ENCODE data around the gene ELF5.

ELF5 gene

DNA sequence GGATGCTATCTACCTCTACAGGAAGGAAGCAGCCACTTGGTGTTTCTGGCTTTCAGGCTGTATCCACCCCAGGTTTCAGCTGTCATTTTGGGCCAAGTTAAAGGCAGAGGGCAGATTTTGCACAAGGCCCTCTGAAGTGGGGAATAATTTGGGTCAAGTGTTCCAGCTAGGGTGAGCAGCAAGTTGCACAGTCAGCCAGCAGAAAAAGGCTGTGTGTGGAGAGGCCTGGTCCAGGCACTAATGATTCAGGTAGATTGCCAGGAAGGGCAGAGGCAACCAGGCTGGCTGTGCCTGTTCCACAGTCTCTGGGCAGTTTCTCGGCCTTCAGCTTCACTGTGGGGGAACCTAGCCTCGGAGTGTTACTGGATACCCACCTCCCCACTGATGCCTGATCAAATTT lies 8.6 kb upstream of the ELF5 start:
- DNase-seq (ENCODE audit: low read depth in 2 of 2), result no peak

DNA sequence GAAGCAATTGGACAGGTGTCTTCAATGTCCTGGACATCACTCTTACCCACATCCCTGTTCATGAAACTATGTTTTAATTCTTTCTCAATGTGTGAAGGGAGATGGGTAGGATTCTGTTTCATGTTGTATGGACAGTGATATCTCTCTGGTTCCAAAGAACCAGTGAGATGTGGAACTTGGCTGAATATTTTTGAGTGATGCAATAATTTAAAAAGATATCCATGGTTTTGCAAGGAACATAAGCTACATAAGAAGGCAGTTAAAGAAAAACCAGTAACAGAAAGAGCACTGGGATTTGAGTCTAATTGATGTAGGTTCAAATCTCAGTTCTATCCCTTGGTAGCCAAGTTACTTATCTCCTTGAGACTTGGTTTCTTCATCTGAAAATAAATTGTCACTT lies 7.7 kb upstream of the ELF5 start:
- no peak for DNase-seq (ENCODE audit: low read depth in 2 of 2)

DNA sequence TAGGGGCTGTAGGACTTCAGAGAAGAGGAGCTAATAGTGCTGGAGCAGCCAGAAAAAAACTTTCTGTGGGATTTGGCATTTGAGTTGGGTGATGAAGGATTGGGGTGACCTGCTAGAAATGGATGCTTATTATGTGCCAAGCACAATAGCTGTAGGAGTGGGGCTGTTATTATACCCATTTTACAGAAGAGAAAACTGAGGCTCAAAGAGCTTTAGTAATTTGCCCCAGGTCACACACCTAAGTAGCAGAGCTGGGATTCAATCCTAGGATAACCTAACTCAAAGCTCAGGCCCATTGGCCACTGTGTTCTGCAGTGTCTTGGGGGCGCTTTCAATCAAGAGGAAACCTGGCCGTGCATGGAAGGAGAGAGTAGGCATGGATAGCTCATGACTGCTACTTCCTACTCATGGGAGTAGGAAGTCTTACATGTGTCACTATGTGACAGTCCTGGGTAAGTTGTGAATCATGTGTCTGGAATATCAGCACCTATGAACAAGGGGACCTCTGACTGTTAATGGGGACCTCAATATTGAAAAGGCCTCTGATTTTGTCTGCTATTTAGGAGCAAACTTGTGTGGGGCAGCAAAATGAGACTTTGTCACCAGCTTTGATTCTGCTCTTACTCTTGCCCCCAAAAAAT lies 6.1 kb upstream of the ELF5 start:
- no peak for DNase-seq (ENCODE audit: low read depth in 2 of 2)

DNA sequence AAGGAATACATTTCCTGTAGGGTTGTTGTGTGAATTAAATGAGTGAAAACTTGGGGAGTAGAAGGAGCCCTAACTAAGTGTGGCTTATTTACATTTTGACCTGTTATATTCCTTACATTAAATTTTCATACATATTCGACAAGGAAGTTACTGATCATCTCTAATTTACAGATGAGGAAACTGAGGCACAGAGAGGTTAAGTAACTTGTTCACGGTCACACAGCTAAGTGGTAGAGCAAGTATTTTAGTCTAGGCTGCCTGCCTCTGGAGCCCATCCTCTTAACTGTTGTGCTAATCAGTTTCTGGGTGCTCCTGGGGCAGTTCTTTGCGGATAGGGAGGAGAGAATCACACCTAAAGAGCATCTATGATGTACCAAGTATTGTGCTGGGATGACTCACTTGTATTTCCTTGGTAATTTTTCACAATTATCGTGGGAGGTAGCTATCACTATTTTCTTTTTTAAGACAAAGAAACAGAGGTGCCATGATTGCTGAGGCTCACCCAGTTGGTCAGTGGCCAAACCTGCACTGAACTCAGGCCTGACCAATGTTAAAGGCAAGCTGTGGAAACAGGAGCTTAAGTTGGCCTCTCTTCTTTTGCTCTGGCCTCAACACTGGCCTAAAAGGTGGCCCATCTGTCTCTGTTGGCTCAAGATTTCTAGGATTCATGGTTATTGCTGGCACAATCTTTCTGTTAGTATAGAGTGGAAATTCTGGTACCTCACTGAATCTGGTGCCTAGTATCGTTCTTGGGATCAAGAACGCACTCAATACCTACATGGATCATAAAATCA lies 2.9 kb upstream of the ELF5 start:
- no peak for DNase-seq (ENCODE audit: low read depth in 2 of 2)

DNA sequence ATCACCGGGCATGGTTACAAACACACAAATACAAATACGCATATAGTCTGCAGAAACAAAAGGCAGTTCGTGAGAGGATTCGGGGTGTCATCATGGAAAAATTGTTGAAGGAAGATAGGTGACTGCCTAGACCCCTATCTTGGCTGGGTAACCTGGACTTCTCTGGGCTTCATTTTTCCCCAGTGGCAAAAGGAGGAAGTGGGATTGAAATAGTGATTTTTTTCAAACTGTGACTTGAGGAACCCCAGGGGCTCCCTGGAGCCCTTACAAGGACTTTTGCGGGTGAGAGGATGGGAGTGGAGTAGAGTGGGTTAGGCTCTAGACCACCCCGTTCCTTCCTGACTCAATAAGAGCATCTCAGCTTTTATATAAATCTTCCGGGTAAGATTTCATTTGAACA lies 1.0 kb upstream of the ELF5 start:
- DNase-seq (ENCODE audit: low read depth in 2 of 2), result no peak

DNA sequence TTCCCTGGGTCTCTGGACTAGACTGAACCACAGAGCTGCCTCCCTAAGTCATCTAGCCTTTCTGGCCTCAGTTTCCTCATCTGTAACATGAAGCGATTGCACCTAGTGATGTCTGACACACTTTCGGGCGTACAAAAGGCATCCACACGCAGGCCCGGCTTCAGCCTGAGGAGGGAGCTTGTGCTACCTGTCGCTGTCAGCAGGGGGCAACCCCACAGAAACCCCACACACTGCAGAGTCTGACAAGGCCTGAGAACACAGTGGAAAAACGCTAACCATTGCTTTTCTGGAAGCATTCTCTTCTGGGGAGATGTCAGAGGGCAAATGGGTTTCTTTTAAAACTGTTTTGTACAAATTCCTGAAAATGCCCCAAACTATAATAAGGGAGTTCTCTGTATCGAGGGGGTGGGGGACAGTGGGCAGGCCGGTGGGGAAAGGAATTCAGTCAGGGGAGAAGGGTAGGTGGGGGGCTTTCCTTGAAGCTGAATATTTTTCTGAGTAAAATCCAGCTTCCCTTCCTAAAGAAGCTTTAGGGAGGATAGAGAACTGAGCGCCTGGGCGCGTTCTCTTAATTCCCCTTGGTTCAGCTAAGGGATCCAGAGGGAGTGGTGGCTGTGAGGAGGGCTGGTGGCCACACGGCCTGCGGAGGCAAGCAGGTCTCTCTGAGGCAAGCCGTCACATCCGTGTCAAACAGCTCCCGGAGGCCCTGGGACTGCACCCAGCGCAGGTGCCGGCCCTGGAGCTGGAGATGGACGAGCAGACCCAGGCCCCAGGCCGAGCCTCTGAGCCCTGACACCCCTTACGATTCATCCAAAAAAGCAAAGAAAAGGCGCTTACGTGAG lies 533 bp downstream of the ELF5 start:
- peak; percentile 16 to 23 for DNase-seq (ENCODE audit: low read depth in 2 of 2)

DNA sequence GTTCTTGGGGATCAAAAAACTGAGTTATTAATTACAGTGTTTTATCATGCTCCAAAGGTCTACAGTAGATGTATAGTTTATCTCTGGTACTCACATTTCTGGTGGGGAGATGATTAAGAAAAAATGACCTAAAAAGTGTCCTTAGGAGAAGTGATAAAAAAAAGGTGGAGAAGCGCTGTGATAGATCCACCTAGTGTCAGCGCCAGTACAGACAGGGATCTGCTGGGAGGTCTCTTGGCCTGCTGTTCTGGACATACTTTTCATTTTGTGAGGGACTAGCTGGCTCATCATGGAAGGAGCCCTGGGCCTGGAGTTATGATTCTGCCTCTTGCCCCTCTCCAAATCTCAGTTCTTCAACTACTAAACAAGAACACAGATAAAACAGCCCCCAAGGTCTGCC lies 2.9 kb downstream of the ELF5 start:
- no peak for DNase-seq (ENCODE audit: low read depth in 2 of 2)

DNA sequence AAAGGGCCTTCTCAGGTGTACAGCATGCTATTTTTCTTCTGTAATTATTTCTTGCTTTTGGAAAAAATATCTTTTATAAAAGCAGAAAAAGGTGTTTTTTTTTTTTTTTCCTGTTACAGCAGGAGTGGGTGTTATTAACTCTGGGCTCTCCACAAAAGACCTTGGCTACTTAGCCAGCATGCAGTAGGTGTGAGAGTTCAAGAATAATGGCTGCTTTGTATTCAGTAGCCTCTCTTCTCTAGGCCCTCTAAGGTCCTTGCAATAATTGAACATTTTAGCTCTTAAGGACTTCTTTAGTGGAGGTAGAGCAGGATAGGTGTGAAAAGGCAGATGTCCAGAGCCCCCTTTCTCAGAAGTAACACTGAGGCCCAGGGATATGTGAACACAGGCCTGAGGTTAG lies 3.4 kb downstream of the ELF5 start:
- DNase-seq (ENCODE audit: low read depth in 2 of 2), result no peak

DNA sequence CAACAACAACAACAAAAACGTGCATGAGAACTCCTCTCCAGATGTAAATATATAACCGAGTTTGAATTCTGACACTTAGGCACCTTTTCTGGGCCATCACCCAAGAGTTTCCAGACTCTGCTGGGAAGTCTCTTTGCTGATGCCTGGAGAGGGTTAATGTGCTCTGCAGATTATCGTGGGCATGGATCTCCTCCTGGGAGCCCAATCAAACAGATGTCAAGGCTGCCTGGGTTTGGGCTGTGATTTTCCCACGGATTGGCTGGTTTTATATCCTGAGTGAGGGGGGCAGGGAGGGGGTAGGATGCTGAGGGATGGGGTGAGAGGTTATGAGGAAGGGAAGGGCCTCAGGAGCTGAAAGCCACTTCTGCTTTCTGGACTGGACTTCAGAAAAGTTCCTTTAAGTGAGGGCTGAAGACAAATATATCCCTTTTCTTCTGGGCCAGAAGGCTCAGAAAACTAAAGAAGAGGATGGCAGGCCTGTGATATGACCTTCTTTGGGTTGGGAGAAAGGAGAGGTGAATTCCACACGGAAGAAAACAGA lies 4.2 kb downstream of the ELF5 start:
- DNase-seq (ENCODE audit: low read depth in 2 of 2), result no peak

DNA sequence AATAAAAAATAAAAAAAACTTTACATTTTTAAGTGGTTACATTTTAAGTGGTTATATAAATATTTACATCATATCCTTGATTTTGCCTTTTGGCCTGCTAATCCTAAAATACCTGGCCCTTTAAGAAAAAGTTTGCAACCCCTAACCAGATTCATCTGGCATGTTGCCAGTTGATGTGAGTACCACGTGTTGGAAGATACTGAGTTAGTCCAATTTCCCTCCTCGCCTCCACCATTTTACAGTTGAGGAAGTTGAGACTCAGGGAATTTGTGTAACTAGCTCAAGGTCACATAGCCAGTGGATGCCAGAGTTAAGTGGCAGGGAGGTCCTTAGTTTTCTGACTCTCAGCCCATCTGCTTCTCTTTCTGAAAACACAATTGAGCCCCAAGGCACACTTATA lies 5.1 kb downstream of the ELF5 start:
- no peak for DNase-seq (ENCODE audit: low read depth in 2 of 2)

DNA sequence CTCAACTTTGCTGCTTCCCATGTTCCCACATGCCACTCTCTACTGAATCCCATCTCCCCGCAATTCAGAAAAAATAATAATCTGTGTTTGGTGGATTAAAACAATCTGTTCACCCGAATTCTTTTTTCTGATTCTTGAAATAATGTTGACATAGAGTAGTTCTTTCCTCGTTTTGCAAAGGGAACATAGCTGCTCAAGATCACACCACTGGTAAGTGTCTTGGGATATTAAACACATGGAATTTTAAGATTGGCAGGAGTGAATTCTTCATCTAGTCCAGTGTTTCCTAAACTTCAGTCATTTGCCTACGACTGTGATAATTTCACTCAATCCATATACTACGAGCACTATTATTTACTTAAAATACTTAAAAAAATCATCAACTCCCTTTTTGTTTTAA lies 6.0 kb downstream of the ELF5 start:
- no peak for DNase-seq (ENCODE audit: low read depth in 2 of 2)

DNA sequence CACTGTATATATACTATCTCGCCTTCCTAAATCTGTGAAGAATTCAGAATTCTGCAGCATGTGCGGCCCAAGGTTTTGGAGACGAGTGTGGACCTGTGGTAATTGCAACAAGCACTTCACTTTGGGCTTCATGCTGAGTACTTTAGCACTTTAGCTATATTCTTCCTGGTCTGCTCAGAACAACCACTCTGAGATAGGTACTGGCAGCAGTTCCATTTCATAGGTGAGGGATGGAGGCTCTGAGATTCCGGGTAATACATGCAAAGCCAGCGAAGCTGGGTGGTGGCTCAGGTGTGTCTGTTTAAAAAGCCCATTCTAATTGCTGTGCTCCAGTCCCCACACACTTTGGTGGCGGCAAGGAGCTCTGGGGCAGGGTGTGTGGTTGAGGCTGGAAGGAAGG lies 6.4 kb downstream of the ELF5 start:
- no peak for DNase-seq (ENCODE audit: low read depth in 2 of 2)

DNA sequence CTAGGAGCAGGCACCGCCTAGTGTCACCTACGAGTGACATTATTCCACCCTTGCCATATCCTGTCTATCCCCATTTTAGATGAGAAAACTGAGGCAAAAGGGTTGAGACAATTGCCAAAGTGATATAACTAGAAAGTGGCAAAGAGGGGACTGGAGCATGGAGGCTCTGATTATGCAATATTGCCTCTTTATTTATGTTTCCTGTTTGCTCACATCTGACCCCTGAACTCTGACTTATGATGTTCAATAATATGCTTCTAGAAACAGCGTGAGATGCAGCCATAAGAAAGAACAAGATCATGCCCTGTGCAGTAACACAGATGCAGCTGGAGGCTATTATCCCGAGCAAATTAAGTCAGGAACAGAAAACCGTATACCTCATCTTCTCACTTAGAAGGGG lies 7.7 kb downstream of the ELF5 start:
- no peak for DNase-seq (ENCODE audit: low read depth in 2 of 2)

DNA sequence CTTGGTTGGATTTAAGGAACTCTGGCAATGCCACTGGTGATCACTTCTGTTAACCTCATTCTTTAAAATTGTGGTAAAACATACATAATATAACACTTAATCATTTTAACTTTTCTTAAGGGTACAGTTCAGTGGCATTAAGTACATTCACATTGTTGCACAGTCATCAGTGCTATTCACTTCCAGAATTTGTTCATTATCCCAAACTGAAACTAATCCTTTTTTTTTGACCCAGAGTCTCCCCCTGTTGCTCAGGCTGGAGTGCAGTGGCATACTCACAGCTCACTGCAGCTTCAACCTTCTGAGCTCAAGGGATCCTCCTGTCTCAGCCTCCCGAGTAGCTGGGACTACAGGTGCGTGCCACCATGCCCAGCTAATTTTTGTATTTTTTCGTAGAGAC lies 10.6 kb downstream of the ELF5 start:
- no peak for DNase-seq (ENCODE audit: low read depth in 2 of 2)

DNA sequence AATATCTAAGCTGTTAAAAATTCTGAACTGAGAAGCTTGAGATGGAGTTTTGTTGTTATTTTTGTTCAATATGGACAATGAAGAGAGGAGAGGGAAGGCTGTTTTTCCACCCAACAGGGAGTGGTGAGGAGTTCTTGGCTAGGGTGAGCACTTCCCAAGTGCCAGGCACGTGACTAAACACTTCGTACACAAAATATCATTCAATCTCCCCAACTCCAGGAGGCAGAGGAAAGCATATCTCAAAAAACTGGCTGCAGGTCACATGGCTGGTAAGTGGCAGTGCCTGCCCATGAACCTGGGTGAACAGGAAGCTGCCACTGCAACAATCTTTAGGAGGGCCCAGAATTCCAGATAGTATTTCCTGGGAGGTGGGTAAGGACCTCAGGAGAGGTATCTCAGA lies 11.6 kb downstream of the ELF5 start:
- no peak for DNase-seq (ENCODE audit: low read depth in 2 of 2)

DNA sequence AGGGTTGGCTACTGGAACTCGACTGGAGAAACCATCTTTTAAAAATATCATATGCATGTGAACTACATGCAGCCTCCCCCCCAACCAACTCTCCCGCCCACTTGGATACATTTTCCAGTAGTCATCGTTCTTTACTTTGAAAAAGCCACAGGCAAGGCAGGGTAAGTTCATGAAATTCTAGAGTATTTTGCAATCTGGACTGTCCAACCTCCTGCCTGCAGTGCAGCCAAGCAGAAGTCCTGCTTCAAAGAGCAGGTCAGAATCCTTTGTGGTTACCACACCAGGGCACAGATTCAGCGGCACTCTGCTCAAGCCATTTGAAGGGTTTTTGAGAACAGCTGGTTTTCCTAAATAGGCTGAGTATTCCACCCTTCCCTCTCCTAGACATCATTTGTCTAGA lies 12.1 kb downstream of the ELF5 start:
- no peak for DNase-seq (ENCODE audit: low read depth in 2 of 2)

DNA sequence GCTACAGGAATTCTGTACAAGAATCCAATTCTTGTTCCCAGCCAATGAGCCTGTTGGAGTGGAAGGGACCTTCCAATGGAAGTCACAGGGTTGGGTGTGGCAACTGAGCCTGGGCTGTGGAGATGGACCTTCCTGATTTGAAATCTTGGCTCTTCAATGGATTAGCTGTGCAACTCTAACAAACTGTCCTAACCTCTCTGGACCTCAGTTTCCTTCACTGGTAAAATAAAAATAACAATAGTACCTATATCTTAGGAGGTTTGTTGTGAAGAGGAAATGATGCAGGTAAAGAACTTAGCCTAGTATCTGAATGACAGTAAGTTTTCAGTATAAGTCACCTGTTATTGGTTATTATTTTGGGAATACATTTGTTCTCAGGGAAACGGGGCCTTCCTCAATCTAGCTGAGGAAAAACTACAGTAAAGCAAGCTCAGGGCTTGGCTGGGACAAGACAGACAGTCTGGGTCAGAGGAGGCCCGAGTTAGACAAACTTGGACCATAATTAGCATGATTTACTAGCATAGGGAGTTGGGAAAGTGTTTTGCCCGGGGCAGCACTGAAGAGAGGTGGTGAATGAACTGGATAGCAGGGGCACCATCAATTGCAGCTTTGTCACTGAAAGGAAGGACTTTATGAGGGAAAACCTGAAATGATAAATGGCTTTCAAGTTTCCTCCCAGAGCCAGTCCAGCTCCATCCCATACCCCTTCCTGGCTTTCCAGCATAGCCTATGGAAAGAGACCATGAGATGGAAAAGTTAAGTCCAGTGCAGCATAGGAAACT lies 13.7 kb downstream of the ELF5 start:
- DNase-seq (ENCODE audit: low read depth in 2 of 2), result no peak

DNA sequence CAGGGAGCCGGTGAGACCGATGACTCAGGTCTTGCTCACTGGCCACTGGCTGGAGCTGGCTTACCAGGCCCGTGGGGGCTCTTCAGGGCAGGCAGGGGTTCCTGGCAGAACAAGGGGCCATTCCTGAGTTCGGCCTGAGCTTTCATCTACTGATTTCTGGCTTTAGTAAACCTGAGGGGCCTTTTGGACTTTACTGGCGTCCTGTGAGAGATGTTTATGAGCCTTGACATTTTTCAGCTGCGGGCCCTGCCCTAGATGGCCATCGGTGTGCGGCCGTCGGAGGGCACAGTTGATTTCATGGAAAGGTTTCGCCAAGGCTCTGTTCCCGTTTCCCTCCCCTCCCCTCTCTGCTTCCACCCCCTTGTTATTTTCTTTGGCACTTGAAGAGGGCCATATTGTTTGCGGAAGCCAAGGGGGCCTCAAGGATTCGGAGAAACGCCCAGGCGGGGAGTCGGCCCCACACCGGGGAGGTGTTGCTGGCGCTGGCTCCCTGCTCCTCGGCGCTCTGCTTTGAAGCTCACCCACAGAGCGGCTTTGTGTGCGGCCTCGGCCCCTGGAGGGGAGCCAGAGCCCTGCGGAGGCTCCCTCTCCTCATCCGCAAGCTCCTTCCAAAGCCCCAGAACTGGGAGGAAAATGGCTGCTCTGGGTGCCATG lies 17.7 kb downstream of the ELF5 start:
- no peak for DNase-seq (ENCODE audit: low read depth in 2 of 2)

DNA sequence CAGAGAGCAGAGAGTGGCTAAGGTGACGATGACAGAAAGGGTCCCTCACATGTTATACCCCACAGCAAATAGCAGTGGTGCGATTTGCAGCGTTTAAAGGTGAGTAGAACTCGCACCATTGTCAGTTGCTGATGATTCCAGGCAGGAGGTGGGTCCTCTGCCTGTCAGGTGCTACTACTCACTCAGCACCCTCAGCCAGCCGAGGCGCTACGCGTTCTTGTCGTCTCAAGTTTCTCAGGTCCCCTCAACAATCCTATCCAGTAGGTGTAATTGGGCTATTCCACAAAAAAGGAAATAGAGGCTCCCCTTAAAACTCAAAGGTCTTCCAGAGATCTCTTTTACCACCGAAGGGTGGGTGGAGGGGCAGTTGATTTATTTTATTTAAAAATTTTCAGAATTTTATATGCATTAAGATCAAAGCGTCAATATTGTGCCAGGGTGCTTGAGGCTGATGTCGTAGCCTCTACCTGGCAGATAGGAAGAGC lies 18.3 kb downstream of the ELF5 start:
- DNase-seq (ENCODE audit: low read depth in 2 of 2), result no peak

DNA sequence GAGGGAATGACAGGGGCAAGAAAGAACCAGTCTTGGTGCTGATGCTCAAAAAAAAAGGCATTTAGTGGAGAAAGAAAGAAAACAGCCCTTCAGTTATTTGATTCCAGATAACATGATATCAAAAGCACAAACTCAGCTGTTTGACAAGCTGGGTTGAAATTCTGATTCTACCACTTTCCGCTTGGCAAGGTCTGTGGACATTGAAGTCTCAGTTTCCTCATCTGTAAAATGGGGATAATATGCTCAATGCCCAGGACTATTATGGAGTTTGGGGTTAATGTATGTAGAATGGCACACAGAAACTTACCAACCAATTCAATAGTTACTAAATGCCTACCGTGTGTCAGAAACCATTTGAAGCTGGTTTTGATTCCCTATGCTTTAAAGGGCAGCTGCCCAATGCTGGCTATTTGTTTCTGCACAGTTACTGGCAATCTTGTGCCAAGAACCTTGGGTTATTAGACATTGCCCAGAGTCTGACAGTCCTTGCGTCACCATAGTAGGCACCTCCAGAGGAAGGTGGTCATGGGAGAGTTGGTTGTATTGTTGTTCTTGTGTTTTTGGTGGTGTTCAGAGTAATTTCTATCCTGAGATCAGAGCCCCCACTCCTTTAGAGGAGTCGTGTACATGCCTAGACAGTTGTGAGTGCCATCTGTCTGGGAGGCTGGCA lies 19.5 kb downstream of the ELF5 start:
- DNase-seq (ENCODE audit: low read depth in 2 of 2), result no peak

DNA sequence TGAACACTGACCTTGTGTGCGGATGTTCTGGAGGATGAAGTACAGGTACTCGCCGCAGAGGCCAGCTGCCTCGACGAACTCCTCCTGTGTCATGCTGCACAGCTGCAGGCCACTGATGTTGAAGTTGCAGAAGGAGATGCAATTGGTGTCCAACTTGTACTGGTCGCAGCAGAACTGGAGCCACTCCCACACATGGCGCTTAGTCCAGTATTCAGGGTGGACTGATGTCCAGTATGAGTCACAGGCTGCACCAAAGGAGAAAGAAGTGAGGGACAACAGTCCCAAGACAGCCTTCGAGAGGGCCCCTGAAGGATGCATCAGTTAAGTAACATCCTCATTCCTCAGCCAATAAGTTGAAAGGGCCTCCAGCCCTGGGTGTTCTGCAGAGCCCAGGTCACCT lies 20.1 kb downstream of the ELF5 start:
- no peak for DNase-seq (ENCODE audit: low read depth in 2 of 2)
